GM19324 (cell line): ENCODE results near the gene FBN2.
"Not testable (repeated sequence)": the region's sequence is repeated elsewhere in the genome, so short reads cannot be mapped to it uniquely, and the experiment has no call there.

Source experiments
- ATAC-seq: cut with Tn5 transposase; IDR thresholded peaks from one replicate; pipeline ENCODE4 v1.9.1; 2021; ENCODE audit warnings: mild to moderate bottlenecking, moderate library complexity; ENCODE audit not compliant: unreplicated experiment, low FRiP score

The FBN2 gene

GRCh38 chr5:128331261-128331660 lies 206.8 kb downstream of the FBN2 start:
- no peak for ATAC-seq

- ATAC-seq = no peak
Measured at GRCh38 chr5:128329386-128329939, 208.6 kb downstream of the FBN2 start.

GRCh38 chr5:128328446-128328845 lies 209.6 kb downstream of the FBN2 start:
- ATAC-seq = no peak

- ATAC-seq = no peak
Measured at GRCh38 chr5:128328007-128328406, 210.0 kb downstream of the FBN2 start.

GRCh38 chr5:128321418-128321817 lies 216.6 kb downstream of the FBN2 start:
- ATAC-seq = not testable (repeated sequence)

- ATAC-seq = no peak
Measured at GRCh38 chr5:128318691-128319090, 219.4 kb downstream of the FBN2 start.

GRCh38 chr5:128317481-128317880 lies 220.6 kb downstream of the FBN2 start:
- ATAC-seq = no peak

GRCh38 chr5:128315671-128316070 lies 222.4 kb downstream of the FBN2 start:
- ATAC-seq = no peak

- no peak for ATAC-seq
Measured at GRCh38 chr5:128305341-128305740, 232.7 kb downstream of the FBN2 start.

- ATAC-seq = no peak
Measured at GRCh38 chr5:128304791-128305190, 233.3 kb downstream of the FBN2 start.

GRCh38 chr5:128304088-128304487 lies 234.0 kb downstream of the FBN2 start:
- no peak for ATAC-seq

GRCh38 chr5:128303593-128303992 lies 234.5 kb downstream of the FBN2 start:
- ATAC-seq = no peak

- no peak for ATAC-seq
Measured at GRCh38 chr5:128300181-128300580, 237.9 kb downstream of the FBN2 start.

- ATAC-seq = no peak
Measured at GRCh38 chr5:128290152-128290858, 247.7 kb downstream of the FBN2 start.

GRCh38 chr5:128287740-128288139 lies 250.3 kb downstream of the FBN2 start:
- no peak for ATAC-seq

- ATAC-seq = no peak
Measured at GRCh38 chr5:128284236-128284635, 253.8 kb downstream of the FBN2 start.

GRCh38 chr5:128279345-128279744 lies 258.7 kb downstream of the FBN2 start:
- no peak for ATAC-seq

GRCh38 chr5:128276537-128277216 lies 261.4 kb downstream of the FBN2 start:
- ATAC-seq = no peak

- no peak for ATAC-seq
Measured at GRCh38 chr5:128274441-128274840, 263.6 kb downstream of the FBN2 start.

- no peak for ATAC-seq
Measured at GRCh38 chr5:128273736-128274135, 264.3 kb downstream of the FBN2 start.

- ATAC-seq = no peak
Measured at GRCh38 chr5:128271859-128272464, 266.1 kb downstream of the FBN2 start.
